HG02623 (cell line): Measurements from ENCODE around the gene KRT9.
"Not testable (repeated sequence)": the region's sequence is repeated elsewhere in the genome, so short reads cannot be mapped to it uniquely, and the experiment has no call there.

Source experiments
- ATAC-seq: cut with Tn5 transposase; IDR thresholded peaks from one replicate; pipeline ENCODE4 v1.9.1; 2021; ENCODE audit warnings: moderate library complexity; ENCODE audit not compliant: unreplicated experiment

Gene KRT9

DNA sequence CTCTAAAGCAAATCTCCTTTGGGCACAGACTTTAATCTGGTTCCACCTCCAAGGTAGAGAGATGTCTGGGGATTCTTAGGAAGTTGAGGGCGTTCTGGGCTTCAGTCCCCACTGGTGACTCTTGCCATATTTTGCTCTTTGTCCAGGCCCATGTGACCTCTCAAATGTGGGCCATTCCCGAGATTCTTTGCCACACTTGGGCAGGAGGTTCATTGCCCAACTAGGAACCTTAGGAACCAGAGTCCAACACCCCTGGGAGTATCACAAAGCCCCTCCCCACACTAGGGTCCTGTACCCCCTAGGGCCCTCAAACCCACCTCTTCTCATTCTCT lies 8.4 kb upstream of the KRT9 start:
- no peak for ATAC-seq

DNA sequence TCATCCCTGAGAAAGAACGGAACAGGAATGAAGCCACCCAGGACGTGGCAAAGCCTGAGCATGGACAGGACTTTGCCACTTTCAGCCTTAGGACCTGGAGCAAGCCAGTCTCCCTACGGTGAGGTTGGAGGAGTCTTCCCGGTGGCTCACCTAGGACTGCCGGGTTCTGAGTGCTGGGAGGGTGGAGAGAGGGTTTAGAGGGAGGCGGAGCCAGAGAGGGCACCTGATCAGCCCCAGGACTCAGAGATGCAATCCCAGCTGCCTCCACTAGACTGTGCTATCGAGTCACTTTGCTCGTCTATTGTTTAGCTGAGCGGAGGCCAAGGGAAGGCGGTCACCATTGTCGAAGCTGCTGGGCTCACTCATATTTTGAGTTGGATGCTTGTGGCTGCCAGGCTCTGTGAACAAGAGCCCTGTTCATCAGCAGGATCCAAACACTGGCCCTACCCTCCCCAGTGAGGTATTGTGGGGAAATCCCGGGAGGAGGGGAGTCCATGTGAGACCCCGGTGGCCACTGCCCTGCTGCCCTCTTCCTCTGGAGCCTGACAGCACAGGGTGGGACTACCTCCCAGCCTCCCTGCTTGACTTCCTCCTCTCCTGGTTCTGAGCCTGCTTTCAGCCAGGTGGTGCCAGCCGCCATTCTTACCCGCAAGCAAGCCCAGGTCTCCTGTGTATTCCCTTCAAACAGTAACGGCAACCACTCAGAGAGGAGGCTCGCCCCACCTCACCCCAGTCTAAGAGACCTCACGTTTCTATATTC lies 7.8 kb upstream of the KRT9 start:
- no peak for ATAC-seq

DNA sequence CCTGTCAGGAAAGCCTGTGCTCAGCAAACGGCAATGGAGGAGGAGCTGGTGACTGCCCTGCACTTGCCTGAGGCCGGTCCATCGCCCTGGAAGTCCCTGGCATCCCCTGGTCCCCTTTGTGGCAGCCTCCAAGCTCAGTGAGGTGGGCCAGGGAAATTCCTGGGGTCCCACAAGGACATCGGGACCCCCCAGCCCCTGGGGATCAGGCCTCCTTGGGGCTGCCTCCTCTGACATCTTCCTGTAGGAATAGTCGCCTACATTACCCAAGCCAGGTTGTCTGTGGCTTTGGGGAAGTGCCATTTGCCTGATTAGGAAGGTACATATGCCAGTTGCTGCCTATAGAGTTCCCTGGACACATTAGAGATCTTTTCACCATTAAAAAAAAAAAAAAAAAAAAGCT lies 7.1 kb upstream of the KRT9 start:
- ATAC-seq: no peak

DNA sequence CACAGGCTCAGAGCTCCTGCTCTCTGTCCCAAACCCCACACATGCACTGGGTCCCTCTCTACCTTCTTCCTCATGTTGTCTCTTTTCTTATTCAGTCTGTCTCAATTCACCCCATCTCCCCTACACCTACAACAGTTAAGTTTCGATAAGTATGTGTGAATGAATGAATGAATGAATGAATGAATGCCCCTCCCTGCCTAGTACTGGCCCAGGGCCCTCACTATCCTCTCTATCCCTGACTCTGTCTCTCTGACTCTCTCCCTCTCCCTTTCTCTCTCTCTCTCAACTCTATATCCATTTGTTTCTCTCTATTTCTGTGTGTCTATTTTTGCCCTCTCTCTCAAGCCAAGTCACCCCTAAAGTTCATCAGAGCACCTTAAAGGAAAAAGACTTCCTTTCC lies 6.7 kb upstream of the KRT9 start:
- ATAC-seq: no peak

DNA sequence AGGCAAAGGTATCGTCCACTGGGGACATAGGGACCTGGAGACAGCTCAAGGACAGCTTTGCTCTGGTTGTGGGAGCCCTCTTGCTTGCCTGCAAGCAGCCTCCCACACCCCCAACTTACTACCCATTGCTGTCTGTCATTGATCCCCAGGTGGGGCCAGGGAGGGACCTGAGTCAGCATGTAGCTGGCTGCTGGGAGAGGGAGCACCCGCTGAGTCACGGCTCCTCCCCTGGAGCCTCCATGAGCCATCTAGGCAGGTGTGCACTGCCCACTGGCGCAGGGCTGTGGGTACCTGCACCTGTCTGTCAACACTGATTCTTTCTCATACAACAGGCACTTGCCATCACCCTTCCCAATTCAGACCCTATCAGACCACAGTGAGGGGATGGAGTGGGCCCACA lies 4.9 kb upstream of the KRT9 start:
- ATAC-seq: not testable (repeated sequence)

DNA sequence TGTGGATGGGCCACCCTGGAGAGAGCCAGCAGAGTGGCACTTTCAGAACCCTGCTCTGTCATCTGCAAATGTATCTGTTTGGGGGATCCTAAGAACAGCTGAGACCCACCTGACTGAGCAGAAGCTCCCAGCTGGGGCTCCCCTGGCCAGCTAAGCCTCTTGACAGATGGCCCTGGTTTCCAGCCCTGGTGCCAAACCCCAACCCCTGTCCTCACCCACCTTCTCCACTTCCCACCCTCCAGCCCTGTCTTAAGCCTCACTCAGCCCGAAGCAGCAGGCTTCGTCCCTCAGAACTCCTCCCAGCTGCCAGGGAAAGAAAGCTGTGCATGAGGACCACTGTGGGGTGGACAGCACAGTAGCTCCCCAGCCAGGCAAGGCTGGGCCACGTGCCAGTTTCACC lies 3.5 kb upstream of the KRT9 start:
- ATAC-seq: no peak

DNA sequence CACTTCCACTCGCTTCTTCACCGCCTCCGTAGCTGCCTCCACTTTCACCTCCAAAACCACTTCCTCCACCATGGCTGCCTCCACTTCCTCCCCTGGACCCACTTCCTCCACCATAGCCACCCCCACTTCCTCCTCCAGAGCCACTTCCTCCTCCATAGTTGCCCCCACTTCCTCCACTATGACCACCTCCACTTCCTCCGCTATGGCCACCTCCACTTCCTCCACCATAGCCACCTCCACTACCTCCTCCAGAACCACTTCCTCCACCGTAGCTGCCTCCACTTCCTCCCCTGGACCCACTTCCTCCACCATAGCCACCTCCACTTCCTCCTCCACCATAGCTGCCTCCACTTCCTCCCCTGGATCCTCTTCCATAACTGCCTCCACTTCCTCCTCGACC lies 4.5 kb downstream of the KRT9 start:
- no peak for ATAC-seq

DNA sequence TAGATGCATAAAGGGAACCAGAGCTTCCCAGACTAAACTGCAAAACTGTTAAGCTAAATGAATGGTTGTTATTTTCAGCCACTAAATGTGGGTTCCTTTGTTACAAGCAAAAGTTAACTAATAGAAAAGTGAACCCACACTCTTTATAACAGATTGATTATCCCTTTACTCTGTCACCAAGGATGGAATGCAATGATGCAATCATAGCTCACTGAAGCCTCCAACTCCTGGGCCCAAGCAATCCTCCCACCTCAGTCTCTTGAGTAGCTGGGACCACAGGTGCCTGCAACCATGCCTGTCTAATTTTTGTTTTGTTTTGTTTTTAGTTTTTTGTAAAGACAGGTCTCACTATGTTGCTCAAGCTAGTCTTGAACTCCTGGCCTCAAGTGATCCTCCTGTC lies 6.5 kb downstream of the KRT9 start:
- no peak for ATAC-seq

DNA sequence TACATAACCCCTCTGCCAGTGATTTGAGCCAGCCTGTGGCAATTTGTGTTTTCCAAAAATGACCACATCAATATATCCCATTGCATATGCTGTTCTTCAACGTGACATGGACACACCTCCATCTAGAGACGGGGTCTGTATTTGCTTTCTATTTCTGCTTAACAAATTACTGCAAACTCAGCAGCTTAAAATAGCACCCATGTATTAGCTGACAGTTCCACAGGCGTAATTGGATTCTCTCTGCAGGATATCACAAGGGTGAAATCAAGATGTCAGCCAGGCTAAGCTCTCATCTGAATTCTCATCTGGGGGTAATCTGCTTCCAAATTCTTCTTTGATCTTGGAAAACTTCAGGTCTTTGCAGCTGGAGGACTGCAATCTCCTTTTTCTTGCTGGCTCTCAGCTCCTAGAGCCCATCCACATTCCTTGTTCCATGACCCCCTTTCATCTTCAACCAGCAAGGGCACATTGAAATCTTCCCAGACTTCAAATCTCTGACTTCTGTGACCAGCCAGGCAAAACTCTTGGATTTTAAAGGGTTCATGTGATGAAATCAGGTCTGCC lies 8.2 kb downstream of the KRT9 start:
- ATAC-seq: no peak

DNA sequence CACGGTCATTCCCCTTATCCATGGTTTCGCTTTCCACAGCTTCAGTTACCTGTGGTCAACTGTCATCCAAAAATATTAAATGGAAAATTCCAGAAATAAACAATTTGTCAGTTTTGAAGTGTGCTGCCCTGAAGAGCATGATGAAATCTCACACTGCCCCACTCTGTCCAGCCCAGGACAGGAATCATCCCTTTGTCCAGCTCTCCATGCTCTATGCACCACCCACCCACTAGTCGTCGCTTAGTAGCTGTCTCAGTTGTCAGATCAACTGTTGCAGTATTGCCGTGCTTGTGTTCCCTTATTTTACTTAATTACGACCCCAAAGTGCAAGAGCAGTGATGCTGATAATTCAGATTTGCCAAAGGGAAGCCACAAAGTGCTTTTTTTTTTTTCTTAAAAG lies 10.3 kb downstream of the KRT9 start:
- ATAC-seq: no peak

DNA sequence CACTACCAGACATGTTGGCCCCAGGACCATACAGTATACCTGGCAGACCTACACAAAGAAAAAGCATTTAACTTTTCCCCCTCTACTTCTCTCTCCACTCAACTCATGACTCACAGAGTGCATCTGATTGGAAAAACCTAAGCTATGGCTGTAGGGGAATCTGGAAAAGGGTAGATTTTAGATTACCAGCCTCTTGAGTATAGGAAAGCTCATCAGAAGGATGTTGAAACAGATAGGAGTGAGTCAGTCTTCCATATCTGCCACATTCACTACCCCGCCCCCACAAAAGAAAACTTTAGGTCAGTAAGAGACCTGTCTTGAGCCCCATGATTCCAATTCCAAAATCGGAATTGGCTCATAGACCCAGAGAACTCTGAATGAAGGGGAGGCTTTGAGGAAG lies 12.3 kb downstream of the KRT9 start:
- no peak for ATAC-seq

DNA sequence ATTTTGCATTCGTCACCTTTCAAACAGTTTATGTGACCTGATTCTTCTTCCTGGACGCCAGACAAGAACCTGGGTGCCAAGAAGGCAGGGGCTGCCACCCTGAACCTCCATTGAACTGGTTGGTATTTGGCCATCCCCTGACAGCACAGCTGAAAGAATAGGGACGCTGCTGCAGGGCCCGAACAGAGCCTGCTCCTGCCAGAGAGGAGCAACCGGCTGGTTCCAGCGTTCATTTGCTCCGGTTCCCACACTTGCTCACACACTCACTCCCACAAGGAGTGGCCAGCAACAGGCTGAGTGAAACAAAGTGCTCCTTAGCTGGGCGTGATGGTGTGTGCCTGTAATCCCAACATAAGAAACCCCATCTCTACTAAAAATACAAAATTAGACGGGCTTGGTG lies 14.9 kb downstream of the KRT9 start:
- no peak for ATAC-seq

DNA sequence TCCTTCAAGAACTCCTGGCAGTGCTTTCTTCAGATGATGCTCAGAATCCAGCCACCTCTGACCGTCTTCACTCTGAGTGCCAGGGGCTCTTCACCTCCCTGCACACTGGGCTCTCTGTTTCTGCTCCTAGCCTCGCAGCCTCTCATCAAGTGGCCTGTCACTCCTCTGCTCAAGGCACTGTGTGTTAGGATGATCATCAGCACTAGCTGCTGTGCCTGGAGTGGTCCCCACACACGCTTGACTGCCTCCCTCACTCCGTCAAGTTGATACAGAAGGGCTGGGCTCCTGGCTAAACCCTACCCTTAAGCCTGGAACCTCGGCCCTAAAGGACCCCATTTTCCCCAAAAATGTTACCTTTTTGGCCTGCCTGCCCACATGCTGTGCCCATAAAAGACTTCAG lies 15.6 kb downstream of the KRT9 start:
- ATAC-seq: no peak

DNA sequence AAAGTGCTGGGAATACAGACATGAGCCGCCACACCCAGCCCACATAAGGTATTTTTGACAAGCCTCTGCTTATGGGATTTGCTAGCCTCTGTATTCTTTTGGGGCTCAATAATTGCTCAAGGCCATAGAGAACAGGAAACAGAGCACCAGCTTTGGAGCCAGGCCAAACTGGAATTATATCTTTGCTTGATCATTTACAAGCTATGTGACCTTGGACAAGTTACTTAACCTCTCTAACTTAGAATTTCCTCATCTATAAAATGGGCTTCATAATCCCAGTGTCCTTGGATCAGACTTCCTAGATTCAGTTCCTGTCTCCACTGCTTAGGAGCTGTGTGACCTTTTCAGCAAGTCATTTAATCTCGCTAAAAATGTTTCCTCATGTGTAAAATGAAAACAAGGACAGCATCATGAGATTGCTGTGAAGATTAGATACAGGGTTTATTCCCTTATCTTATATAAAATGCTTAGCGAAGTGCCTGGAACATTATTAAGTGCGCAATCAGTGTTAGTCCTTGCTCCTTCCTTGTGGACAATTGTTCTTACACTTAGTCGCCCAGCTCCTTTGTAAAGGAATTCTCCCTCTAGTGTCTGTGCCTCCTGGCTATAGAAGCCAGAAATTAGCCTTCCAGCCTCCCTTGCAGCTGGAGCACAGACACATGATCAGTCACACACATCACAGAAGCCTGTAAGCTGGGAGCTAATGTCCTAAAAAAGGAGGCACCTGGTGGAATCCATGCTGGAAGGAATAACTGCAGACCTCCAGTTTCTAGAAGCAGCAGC lies 16.6 kb downstream of the KRT9 start:
- ATAC-seq: no peak

DNA sequence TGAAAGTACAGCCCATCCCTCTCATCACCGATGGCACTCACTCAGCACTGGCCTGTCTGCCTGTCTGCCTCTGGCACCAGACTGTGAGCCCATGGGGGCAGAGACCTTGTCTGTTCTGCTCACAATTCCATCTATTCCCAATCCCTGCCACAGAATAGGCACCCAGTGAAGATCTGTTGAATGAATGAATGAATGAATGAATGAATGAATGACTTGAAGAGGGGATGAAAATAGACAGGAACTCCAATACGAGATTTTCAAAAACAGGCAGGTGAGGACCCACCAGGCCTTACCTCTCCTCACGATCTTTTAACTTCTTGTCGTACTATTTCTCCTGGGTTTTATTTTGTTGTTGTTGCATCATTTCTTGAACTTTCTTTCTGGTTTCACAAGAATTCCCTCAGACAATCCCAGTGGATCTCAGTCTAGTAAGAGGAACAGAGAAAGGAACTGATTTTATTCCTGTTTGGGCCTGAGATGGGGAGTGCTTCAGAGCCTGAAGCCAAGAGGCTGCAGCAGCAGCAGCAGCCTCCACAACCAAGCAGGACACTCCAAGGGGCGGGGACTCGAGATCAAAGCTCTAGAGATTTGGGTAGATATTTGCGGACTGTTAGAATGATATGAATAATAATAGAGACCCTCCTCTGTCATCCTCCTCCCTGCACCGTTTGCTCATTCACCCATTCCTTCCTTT lies 17.7 kb downstream of the KRT9 start:
- ATAC-seq: no peak

DNA sequence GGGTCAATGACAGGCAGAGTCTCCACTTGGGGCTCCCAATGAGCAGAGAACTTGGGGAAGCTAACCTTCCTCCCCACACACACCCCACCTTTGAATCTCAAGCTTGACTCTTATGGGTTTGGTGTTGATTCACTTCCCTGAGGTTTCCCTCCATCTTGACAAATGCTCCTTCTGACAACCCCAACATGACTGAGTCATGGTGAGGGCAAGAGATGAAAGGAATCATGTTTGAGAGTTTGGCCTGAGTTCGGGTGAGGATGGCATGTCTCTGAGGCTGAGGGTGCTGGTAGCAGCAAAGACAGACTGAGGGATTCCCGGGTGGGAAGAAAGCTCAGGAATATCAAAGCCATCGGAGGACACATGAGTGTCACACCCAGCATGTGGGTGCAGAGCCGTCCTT lies 18.7 kb downstream of the KRT9 start:
- no peak for ATAC-seq

DNA sequence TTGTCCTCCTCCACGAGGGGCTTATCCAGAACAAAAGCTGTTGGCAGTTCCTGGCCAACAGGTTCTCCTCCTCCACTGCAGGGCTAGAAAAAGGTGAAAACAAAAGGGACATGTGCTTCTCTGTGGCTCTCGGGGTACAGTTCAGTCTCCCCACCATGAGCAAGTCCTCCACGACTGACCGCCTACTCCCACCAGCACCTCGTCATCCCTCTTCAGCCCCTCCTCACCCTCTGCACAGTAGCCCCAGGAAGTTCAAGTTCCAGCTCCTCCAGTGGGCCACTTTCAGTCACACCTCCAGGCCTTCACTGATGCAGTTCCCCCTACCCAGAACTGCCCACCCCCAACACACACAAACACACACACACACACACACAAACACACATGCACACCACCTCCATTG lies 19.4 kb downstream of the KRT9 start:
- no peak for ATAC-seq

DNA sequence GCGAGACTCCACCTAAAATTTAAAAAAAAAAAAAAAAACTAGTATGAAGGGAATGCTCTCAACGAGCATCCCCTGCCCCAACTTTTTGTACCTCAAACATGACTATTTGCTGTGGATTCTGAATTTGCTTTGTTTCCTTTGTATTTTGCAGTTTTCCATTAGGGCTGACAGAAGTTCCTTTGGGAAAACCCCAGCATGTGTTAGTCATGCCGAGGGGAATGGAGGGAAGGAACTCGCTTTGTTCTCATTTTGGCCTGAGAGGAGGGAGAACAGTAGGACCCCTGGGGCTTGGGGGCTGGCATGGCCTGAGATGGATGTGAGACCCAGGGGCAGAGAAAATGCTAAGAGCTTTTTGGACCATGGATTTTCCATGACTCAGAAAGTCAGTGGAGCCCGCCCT lies 20.5 kb downstream of the KRT9 start:
- no peak for ATAC-seq

DNA sequence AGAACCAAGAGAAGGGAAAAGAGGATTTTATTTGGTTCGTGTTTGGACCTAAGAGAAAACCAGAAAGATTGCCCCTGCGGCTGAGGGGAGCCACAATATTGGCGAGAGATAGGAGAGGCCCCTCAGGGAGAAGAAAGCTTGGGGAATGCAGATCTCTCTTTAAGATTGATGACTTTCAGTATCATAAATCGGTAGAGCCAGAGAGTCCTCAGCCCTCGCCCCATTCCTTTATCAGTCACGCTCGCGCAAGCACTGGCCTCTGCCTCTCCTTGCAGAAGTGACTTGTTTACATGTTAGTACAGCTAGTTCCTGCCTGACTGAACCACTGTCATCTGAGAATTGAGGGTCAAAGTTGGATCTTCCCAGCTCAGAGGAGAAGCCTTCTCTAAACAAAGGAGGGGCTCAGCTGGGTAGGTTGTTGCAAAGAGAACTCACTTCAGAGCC lies 22.2 kb downstream of the KRT9 start:
- no peak for ATAC-seq

DNA sequence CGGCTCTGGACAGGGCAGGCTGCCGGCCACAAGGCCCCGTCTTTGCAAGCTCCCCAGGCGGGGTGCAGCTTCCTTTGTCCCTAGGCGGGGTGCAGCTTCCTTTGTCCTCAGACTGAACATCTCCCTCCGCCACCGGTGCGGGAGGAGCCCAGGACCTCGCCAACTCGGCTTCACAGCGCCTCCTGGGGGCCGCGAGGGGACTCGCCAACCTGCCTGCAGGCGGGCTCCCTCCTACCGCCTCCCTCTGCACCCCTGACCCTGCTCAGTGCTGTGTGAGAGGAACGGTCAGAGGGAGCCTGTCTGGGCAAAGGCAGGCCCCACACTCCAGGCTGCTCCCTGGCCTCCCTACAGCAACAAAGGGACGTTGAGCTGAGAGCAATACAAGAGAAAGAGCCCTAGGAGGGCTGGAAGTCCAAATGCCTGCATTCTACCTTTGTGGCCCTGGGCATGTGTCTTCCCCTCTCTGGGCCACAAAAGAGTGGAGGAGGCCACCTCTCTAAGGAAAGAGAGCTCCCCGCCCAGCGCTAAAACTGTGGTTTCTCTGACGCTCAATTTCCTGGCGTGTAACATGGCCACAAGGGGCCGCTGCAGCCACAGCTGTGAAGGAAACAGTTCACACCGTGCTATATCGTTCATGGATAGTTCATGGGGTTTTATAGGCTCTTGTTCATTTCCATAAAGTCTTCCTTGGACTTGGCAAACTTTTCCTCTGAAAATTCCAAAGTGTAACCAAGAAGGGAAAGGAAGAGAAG lies 22.8 kb downstream of the KRT9 start:
- no peak for ATAC-seq
